Mucosa of rectum (tissue), 2 donors: Measurements from ENCODE around the gene ZBTB7C.
"Not testable (repeated sequence)": the region's sequence is repeated elsewhere in the genome, so short reads cannot be mapped to it uniquely, and the experiment has no call there.

Experiments used
- H3K27ac ChIP-seq, 2 donors: one replicate each; pipeline ENCODE4 v1.7.0; 2013; ENCODE audit warnings: inconsistent platforms in 2 of 2, low read depth in 2 of 2, low read length in 2 of 2
- H3K27me3 ChIP-seq, 2 donors: one replicate each; pipeline ENCODE4 v1.7.0; 2013; ENCODE audit warnings: low read length in 2 of 2; ENCODE audit not compliant: control insufficient read depth in 2 of 2, insufficient read depth in 2 of 2
- H3K36me3 ChIP-seq, 2 donors: one replicate each; pipeline ENCODE4 v1.7.0; 2013; ENCODE audit warnings: low read length in 2 of 2; ENCODE audit not compliant: control insufficient read depth in 2 of 2, insufficient read depth in 2 of 2
- H3K4me1 ChIP-seq, 2 donors: one replicate each; pipeline ENCODE4 v1.7.0; 2013; ENCODE audit warnings: low read length in 2 of 2, mild to moderate bottlenecking in 1 of 2; ENCODE audit not compliant: control insufficient read depth in 2 of 2, insufficient read depth in 2 of 2
- H3K4me3 ChIP-seq, 2 donors: one replicate each; pipeline ENCODE4 v1.7.0; 2013; ENCODE audit warnings: low read length in 2 of 2
- H3K9ac ChIP-seq, 2 donors: one replicate each; pipeline ENCODE4 v1.7.0; 2013; ENCODE audit warnings: low read length in 2 of 2, low read depth in 1 of 2, mild to moderate bottlenecking in 1 of 2
- H3K9me3 ChIP-seq, 2 donors: one replicate each; pipeline ENCODE4 v1.7.0; 2013; ENCODE audit warnings: low read length in 2 of 2; ENCODE audit not compliant: control insufficient read depth in 2 of 2
- donor health status: healthy.
- donor health status: Normal muscosa, but diverticular disease.

ZBTB7C gene

GRCh38 chr18:48293954-48294898 lies 115.0 kb downstream of the ZBTB7C start:
- Histone ChIP-seq H3K9me3 (no peaks in the 10 kb centered on the region), H3K27me3 (no peaks in the 10 kb centered on the region), H3K9ac (no peak overlapping the region), H3K36me3 (no peaks in the 10 kb centered on the region), H3K4me1 (no peaks in the 10 kb centered on the region), H3K4me3 (no peak overlapping the region), H3K27ac (no peak overlapping the region)

- no peaks in the 10 kb centered on the region for H3K36me3 ChIP-seq
- no peak overlapping the region for H3K4me3 ChIP-seq
- no peak overlapping the region for H3K27ac ChIP-seq
- H3K4me1 ChIP-seq: no peaks in the 10 kb centered on the region
- H3K9me3 ChIP-seq: no peaks in the 10 kb centered on the region
- H3K9ac ChIP-seq: no peak overlapping the region
- no peaks in the 10 kb centered on the region for H3K27me3 ChIP-seq
These were observed 116.3 kb downstream of the ZBTB7C start for GRCh38 chr18:48292782-48293424.

GRCh38 chr18:48292229-48292628 lies 117.0 kb downstream of the ZBTB7C start:
- Histone ChIP-seq H3K27ac (no peak overlapping the region), H3K27me3 (no peaks in the 10 kb centered on the region), H3K9me3 (no peaks in the 10 kb centered on the region), H3K9ac (no peak overlapping the region), H3K36me3 (no peaks in the 10 kb centered on the region), H3K4me1 (no peaks in the 10 kb centered on the region), H3K4me3 (no peak overlapping the region)

- Histone ChIP-seq H3K27ac (no peak overlapping the region), H3K9me3 (no peaks in the 10 kb centered on the region), H3K36me3 (no peaks in the 10 kb centered on the region), H3K9ac (no peak overlapping the region), H3K27me3 (no peaks in the 10 kb centered on the region), H3K4me1 (no peaks in the 10 kb centered on the region), H3K4me3 (no peak overlapping the region)
These were observed 118.8 kb downstream of the ZBTB7C start for GRCh38 chr18:48290162-48290926.

- no peaks in the 10 kb centered on the region for H3K36me3 ChIP-seq
- H3K9ac ChIP-seq: no peak overlapping the region
- H3K27me3 ChIP-seq: no peaks in the 10 kb centered on the region
- no peak overlapping the region for H3K27ac ChIP-seq
- no peak overlapping the region for H3K4me3 ChIP-seq
- H3K9me3 ChIP-seq: no peaks in the 10 kb centered on the region
- no peaks in the 10 kb centered on the region for H3K4me1 ChIP-seq
These were observed 124.4 kb downstream of the ZBTB7C start for GRCh38 chr18:48284743-48285142.

- H3K27ac ChIP-seq, H3K27me3 ChIP-seq, H3K36me3 ChIP-seq, H3K9me3 ChIP-seq, H3K4me1 ChIP-seq, H3K9ac ChIP-seq, H3K4me3 ChIP-seq: not testable (repeated sequence)
These were observed 125.2 kb downstream of the ZBTB7C start for GRCh38 chr18:48284011-48284410.

GRCh38 chr18:48281460-48281859 lies 127.7 kb downstream of the ZBTB7C start:
- not testable (repeated sequence) for H3K4me1 ChIP-seq, H3K4me3 ChIP-seq, H3K9me3 ChIP-seq, H3K27me3 ChIP-seq, H3K27ac ChIP-seq, H3K36me3 ChIP-seq, H3K9ac ChIP-seq

GRCh38 chr18:48279312-48279711 lies 129.9 kb downstream of the ZBTB7C start:
- Histone ChIP-seq H3K27me3 (no peaks in the 10 kb centered on the region), H3K9me3 (no peaks in the 10 kb centered on the region), H3K9ac (no peak overlapping the region), H3K4me1 (no peaks in the 10 kb centered on the region), H3K4me3 (no peak overlapping the region), H3K36me3 (no peaks in the 10 kb centered on the region), H3K27ac (no peak overlapping the region)

GRCh38 chr18:48278081-48278480 lies 131.1 kb downstream of the ZBTB7C start:
- no peaks in the 10 kb centered on the region for H3K27me3 ChIP-seq
- no peaks in the 10 kb centered on the region for H3K4me1 ChIP-seq
- no peak overlapping the region for H3K9ac ChIP-seq
- H3K9me3 ChIP-seq: no peaks in the 10 kb centered on the region
- H3K4me3 ChIP-seq: no peak overlapping the region
- H3K36me3 ChIP-seq: no peaks in the 10 kb centered on the region
- no peak overlapping the region for H3K27ac ChIP-seq

GRCh38 chr18:48274301-48274700 lies 134.9 kb downstream of the ZBTB7C start:
- no peak overlapping the region for H3K4me3 ChIP-seq
- no peaks in the 10 kb centered on the region for H3K27me3 ChIP-seq
- no peaks in the 10 kb centered on the region for H3K9me3 ChIP-seq
- no peaks in the 10 kb centered on the region for H3K36me3 ChIP-seq
- H3K9ac ChIP-seq: no peak overlapping the region
- H3K27ac ChIP-seq: no peak overlapping the region
- H3K4me1 ChIP-seq: no peaks in the 10 kb centered on the region
